Nephron (organoid): ENCODE results near the gene OPN3.

Source experiments
- H3K27ac Mint-ChIP-seq, 3 experiments: 2 replicates each; pipeline ENCODE4 v1.8.0; 2020; ENCODE audit warnings: mixed read lengths in 3 of 3, mild to moderate bottlenecking in 2 of 3, moderate library complexity in 1 of 3
- H3K27me3 Mint-ChIP-seq: 2 replicates; pipeline ENCODE4 v1.8.0; 2021; ENCODE audit warnings: low read depth, mild to moderate bottlenecking, moderate library complexity, mixed read lengths
- H3K36me3 Mint-ChIP-seq: 2 replicates; pipeline ENCODE4 v1.8.0; 2020; ENCODE audit warnings: low read depth, mixed read lengths
- H3K4me1 Mint-ChIP-seq: 2 replicates; pipeline ENCODE4 v1.8.0; 2020; ENCODE audit warnings: mixed read lengths
- H3K4me3 Mint-ChIP-seq, 3 experiments: 2 replicates each; pipeline ENCODE4 v1.8.0; 2020; ENCODE audit warnings: mild to moderate bottlenecking in 3 of 3, mixed read lengths in 3 of 3, moderate library complexity in 2 of 3
- H3K9me3 Mint-ChIP-seq: 2 replicates; pipeline ENCODE4 v1.8.0; 2020; ENCODE audit warnings: mixed read lengths
- TF ChIP-seq, protein P1 (sequence below), 3 experiments: fragments of 200-600 bp; sonication (generic); IDR thresholded peaks; one replicate each; pipeline ENCODE4 v1.5.0; 2021; ENCODE audit warnings: antibody characterized with exemption in 3 of 3; ENCODE audit not compliant: unreplicated experiment in 3 of 3

The OPN3 gene

DNA sequence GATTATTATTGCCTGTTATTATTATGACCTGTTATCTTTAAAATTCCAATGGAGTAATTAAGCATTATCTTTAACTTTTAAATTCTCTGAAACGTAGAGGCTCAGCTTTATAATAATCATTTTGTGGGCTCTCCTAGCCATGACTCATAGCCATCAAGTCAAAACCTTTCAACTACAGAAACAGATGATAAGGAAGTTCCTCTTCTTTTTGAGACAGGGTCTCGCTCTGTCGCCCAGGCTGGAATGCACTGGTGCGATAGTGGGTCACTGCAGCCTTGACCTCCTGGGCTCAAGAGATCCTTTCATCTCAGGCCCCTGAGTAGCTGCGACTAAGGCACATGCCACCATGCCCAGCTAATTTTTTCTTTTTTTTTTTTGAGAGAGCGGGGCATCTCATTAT is 43.5 kb downstream of the OPN3 start:
- H3K9me3 Mint-ChIP-seq = no peaks in the 10 kb centered on the region
- no peak overlapping the region for H3K27ac Mint-ChIP-seq
- H3K27me3 Mint-ChIP-seq = no peaks in the 10 kb centered on the region
- no peaks in the 10 kb centered on the region for H3K4me1 Mint-ChIP-seq
- H3K36me3 Mint-ChIP-seq = peaks cover 33% of the 10 kb centered on the region
- TF ChIP-seq, protein P1, sequence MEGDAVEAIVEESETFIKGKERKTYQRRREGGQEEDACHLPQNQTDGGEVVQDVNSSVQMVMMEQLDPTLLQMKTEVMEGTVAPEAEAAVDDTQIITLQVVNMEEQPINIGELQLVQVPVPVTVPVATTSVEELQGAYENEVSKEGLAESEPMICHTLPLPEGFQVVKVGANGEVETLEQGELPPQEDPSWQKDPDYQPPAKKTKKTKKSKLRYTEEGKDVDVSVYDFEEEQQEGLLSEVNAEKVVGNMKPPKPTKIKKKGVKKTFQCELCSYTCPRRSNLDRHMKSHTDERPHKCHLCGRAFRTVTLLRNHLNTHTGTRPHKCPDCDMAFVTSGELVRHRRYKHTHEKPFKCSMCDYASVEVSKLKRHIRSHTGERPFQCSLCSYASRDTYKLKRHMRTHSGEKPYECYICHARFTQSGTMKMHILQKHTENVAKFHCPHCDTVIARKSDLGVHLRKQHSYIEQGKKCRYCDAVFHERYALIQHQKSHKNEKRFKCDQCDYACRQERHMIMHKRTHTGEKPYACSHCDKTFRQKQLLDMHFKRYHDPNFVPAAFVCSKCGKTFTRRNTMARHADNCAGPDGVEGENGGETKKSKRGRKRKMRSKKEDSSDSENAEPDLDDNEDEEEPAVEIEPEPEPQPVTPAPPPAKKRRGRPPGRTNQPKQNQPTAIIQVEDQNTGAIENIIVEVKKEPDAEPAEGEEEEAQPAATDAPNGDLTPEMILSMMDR (IDR thresholded peaks at IDR 0.05; ENCODE audit: unreplicated experiment in 3 of 3) = no peak
- no peak overlapping the region for H3K4me3 Mint-ChIP-seq

DNA sequence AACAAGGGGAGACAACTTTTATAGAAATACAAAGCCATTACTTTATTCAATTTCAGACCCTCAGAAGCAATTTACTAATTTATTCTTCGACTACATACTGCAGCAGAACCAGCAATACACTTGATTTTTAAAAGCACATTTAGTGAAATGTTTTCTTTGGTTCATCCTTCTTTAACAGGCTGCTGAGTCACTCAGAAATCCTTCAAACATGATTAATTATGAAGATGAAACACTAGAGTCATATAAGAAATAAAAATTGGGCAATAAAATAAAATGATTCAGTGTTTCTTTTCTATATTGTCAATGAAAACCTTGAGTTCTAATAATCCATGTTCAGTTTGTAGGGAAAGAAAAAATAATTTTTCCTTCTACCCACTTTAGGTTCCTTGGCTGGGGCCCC is 47.0 kb downstream of the OPN3 start:
- peaks cover 24% of the 10 kb centered on the region for H3K36me3 Mint-ChIP-seq
- no peaks in the 10 kb centered on the region for H3K4me1 Mint-ChIP-seq
- H3K9me3 Mint-ChIP-seq = no peaks in the 10 kb centered on the region
- TF ChIP-seq, protein P1 (IDR thresholded peaks at IDR 0.05; ENCODE audit: unreplicated experiment in 3 of 3) = no peak
- H3K4me3 Mint-ChIP-seq = no peak overlapping the region
- no peaks in the 10 kb centered on the region for H3K27me3 Mint-ChIP-seq
- no peak overlapping the region for H3K27ac Mint-ChIP-seq

- Mint-ChIP-seq H3K4me3 (no peak overlapping the region), H3K27me3 (no peaks in the 10 kb centered on the region), H3K27ac (no peak overlapping the region), H3K4me1 (no peaks in the 10 kb centered on the region), H3K36me3 (peaks cover 22% of the 10 kb centered on the region), H3K9me3 (no peaks in the 10 kb centered on the region)
- TF ChIP-seq, protein P1 (IDR thresholded peaks at IDR 0.05; ENCODE audit: unreplicated experiment in 3 of 3) = no peak
Measured at GRCh38 chr1:241592273-241592958, 47.8 kb downstream of the OPN3 start.

GRCh38 chr1:241591736-241592135 is 48.4 kb downstream of the OPN3 start:
- TF ChIP-seq, protein P1 (IDR thresholded peaks at IDR 0.05; ENCODE audit: unreplicated experiment in 3 of 3) = no peak
- Mint-ChIP-seq H3K9me3 (no peaks in the 10 kb centered on the region), H3K4me1 (no peaks in the 10 kb centered on the region), H3K36me3 (peaks cover 21% of the 10 kb centered on the region), H3K4me3 (no peak overlapping the region), H3K27me3 (no peaks in the 10 kb centered on the region), H3K27ac (no peak overlapping the region)

- Mint-ChIP-seq H3K4me1 (no peaks in the 10 kb centered on the region), H3K27ac (no peak overlapping the region), H3K36me3 (peaks cover 21% of the 10 kb centered on the region), H3K9me3 (no peaks in the 10 kb centered on the region), H3K4me3 (no peak overlapping the region), H3K27me3 (no peaks in the 10 kb centered on the region)
- TF ChIP-seq, protein P1 (IDR thresholded peaks at IDR 0.05; ENCODE audit: unreplicated experiment in 3 of 3) = no peak
Measured at GRCh38 chr1:241591317-241591716, 48.9 kb downstream of the OPN3 start.

DNA sequence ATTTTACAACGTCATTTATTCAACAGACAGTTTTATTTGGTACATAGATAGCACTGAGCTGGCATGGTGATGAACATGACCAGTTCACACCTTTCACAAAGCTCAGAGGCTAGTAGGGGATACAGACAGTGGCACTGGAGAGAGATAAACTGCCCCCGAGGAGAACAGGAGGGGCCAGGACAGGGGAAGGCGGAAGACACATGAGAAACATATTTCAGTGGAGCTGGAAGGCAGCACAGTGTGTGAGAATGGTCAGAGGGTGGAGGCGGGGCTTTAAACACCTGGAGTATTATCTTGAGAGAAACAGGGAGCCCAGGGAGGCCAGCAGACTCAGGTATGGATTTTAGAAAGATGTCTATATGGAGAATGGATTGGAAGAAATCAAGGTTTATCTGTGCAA is 49.5 kb downstream of the OPN3 start:
- H3K27me3 Mint-ChIP-seq = no peaks in the 10 kb centered on the region
- H3K4me1 Mint-ChIP-seq = no peaks in the 10 kb centered on the region
- TF ChIP-seq, protein P1 (IDR thresholded peaks at IDR 0.05; ENCODE audit: unreplicated experiment in 3 of 3) = no peak
- no peak overlapping the region for H3K4me3 Mint-ChIP-seq
- H3K36me3 Mint-ChIP-seq = peaks cover 21% of the 10 kb centered on the region
- H3K27ac Mint-ChIP-seq = no peak overlapping the region
- no peaks in the 10 kb centered on the region for H3K9me3 Mint-ChIP-seq
